ENCODE results near the gene RPL37.
A peak's percentile ranks its signal among the peaks of the same experiment; 100 is the strongest.
"Not testable (repeated sequence)": the region's sequence is repeated elsewhere in the genome, so short reads cannot be mapped to it uniquely, and the experiment has no call there.

The RPL37 gene

DNA sequence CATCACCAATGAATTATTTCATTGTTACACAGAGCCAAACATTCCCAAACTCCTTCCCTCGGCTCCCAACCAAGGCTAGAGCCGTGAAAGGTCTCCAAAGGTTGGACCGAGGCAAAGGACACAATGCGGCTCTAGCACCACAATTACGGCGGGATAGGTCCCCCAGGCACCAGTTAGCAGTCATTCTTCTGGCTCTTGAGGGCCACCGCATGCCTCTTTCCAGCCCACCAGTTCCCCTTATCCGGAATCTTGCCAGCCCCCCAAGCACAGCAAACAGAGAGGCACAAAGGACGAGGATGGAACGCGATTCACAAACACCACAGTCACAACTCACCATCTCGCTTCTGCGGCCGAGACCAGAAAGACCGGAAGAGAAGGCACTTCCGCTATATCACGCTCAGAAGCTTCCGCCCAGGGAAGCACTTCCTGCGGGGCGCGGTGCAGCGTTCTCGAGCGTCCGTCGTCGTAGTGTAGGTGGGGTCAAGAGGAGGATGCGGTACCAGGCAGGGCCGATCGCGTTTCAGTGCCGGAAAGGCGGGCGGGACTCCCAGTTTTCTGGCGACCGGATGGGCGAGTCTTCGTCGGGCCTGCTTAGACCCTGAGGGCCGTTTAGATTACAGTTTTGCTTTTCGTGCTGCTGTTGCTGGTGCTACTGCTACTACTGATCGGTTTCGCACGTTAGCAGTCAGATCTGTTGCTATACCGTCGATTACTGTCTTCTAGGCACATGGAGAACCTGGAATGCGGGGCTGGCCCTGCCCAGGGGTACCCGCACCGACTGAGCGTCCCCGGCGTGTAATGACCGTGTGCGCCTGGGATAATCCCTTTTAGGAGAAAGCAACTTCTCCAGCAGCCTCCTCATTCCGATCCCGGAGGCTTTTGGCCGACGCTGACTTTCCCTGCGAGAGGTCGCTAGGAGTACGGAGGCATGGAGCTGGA, at the start of gene RPL37:
Gene RPL37, minus strand, starts transcription at position 374 of the 939 bp plus-strand sequence. Its CDS starts 37 bp downstream, at position 337.
- Mint-ChIP-seq H3K4me3 (peak within 1 kb of the TSS; percentile 94), H3K4me1 (peaks cover 35% of the 10 kb centered on the region), H3K36me3 (ENCODE audit: insufficient read depth) (peaks cover 55% of the 10 kb centered on the region), H3K27ac (ENCODE audit: low read depth) (peak within 1 kb of the TSS; percentile 90), H3K9me3 (no peaks in the 10 kb centered on the region), H3K27me3 (no peaks in the 10 kb centered on the region)
- DNase-seq (ENCODE audit: low spot score in 2 of 2): peak; percentile 74 to 84
- ATAC-seq (replicated peaks; ENCODE audit: extremely low read depth, poor library complexity, severe bottlenecking): peak; percentile 91

DNA sequence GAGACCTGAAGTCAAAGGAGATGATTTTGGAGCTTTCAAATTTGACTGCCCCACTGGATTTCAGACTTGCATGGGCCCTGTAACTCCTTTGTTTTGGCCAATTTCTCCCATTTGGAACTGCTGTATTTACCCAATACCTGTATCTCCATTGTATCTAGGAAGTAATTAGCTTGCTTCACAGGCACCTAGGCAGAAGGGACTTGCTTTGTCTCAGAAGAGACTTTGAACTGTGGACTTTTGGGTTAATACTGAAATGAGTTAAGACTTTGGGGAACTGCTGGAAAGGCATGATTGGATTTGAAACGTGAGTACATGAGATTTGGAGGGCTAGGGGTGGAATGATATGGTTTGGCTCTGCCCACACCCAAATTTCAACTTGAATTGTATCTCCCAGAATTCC, 48.0 kb upstream of the RPL37 start:
- H3K9me3 Mint-ChIP-seq; H3K36me3 Mint-ChIP-seq (ENCODE audit: insufficient read depth); H3K27ac Mint-ChIP-seq (ENCODE audit: low read depth); ATAC-seq (replicated peaks; ENCODE audit: extremely low read depth, poor library complexity, severe bottlenecking); H3K4me1 Mint-ChIP-seq; DNase-seq (ENCODE audit: low spot score in 2 of 2); H3K4me3 Mint-ChIP-seq: not testable (repeated sequence)
- H3K27me3 Mint-ChIP-seq: peaks cover 18% of the 10 kb centered on the region

DNA sequence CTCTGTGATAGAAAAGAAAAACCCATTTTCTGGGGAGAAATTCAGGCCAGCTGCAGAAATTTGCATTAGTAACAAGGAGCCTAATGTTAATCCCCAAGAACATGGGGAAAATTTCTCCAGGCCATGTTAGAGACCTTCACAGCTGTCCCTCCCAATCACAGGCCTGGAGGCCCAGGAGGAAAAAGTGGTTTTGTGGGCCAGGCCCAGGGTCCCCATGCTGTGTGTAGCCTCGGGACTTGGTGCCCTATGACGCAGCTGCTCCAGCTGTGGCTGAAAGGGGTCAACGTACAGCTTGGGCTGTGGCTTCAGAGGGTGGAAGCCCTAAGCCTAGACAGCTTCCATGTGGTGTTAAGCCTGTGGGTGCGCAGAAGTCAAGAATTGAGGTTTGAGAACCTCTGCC, 47.3 kb upstream of the RPL37 start:
- Mint-ChIP-seq H3K9me3 (no peaks in the 10 kb centered on the region), H3K36me3 (ENCODE audit: insufficient read depth) (no peaks in the 10 kb centered on the region), H3K4me1 (no peaks in the 10 kb centered on the region), H3K27ac (ENCODE audit: low read depth) (no peak overlapping the region), H3K27me3 (peaks cover 10% of the 10 kb centered on the region), H3K4me3 (no peak overlapping the region)
- DNase-seq (ENCODE audit: low spot score in 2 of 2) (no peak), ATAC-seq (replicated peaks; ENCODE audit: extremely low read depth, poor library complexity, severe bottlenecking) (no peak)

DNA sequence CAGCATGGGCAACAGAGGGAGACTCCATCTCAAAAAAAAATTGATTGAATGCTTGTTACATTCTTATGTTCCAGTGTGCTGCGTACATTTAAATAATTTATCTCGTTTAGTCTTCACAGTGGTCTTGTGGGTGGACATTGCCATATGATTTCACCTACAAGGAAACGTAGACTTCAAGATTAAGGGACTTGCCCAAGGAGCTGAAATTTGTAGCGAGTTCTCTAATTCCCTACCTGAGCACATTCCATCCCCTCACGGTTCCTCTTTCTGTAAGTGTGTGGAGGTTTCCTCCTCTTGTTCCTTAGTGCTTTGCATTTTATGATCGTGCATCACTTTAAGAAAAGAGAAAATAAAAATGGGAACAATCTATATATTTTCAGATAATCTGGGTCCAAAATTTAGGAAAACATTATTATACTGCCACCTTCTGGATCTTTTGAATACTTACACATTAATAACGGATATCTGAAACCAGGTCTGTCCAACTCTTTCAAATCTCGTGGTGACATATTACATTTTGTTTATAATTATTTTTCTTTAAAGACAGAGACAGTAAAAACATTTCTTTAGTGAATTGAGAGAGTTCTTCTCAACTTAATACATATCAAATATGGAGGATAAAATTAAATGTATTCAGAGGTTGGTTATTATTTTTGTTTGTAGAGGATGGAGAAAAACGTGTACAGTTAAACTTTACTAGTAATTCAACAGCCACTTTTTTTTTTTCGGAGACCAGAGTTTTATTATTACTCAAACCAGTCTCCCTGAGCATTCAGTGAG, 44.3 kb upstream of the RPL37 start:
- DNase-seq (ENCODE audit: low spot score in 2 of 2): no peak
- no peaks in the 10 kb centered on the region for H3K9me3 Mint-ChIP-seq
- H3K4me3 Mint-ChIP-seq: no peak overlapping the region
- peaks cover 7% of the 10 kb centered on the region for H3K27me3 Mint-ChIP-seq
- peak overlapping the region; percentile 50 for H3K27ac Mint-ChIP-seq (ENCODE audit: low read depth)
- H3K4me1 Mint-ChIP-seq: no peaks in the 10 kb centered on the region
- no peak for ATAC-seq (replicated peaks; ENCODE audit: extremely low read depth, poor library complexity, severe bottlenecking)
- H3K36me3 Mint-ChIP-seq (ENCODE audit: insufficient read depth): no peaks in the 10 kb centered on the region

DNA sequence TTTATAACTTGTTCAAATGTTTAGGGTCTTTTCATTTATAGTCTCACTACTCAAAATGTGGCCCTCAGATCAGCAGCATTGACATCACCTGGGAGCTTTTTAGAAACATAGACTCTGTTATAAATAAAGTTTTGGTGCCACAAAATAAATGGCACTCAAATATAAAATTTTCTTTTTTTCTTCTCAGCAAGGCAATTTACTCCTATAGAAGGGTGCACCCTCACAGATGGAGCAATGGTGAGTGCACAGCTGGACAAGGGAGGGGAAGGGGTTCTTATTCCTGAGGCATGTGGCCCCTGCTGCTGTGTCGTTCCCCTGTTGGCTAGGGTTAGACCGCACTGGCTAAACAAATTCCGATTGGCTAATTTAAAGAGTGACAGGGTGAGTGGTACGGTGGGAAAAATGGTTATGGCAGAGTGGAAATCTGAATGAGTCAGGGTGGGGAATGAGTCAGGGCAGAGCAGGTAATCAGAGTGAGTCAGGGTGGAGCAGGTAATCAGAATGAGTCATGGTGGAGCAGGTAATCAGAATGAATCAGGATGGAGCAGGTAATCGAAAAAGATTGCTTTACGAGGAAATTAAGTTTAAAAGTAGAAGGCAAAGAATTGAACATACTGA, 42.5 kb upstream of the RPL37 start:
- DNase-seq (ENCODE audit: low spot score in 2 of 2) (no peak), ATAC-seq (replicated peaks; ENCODE audit: extremely low read depth, poor library complexity, severe bottlenecking) (no peak)
- Mint-ChIP-seq H3K27me3 (peaks cover 7% of the 10 kb centered on the region), H3K27ac (ENCODE audit: low read depth) (no peak overlapping the region), H3K4me3 (no peak overlapping the region), H3K36me3 (ENCODE audit: insufficient read depth) (no peaks in the 10 kb centered on the region), H3K4me1 (no peaks in the 10 kb centered on the region), H3K9me3 (no peaks in the 10 kb centered on the region)

DNA sequence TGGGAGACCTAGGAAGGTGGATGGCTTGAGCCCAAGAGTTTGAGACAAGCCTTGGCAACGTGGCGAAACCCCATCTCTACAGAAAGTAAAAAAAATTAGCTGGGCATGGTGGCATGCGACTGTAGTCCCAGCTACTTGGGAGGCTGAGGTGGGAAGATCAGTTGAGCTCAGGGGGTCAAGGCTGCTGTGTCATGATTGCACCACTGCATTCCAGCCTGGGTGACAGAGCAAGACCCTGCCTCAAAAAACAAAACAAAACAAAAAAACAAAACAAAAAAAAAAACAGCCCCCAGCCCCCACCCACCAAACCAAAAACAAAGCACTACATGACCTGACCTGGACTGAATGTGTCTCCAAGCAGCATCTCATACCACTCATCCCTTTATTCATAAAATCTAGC, 40.9 kb upstream of the RPL37 start:
- Mint-ChIP-seq H3K27me3 (peaks cover 18% of the 10 kb centered on the region), H3K9me3 (no peaks in the 10 kb centered on the region), H3K4me1 (no peaks in the 10 kb centered on the region), H3K36me3 (ENCODE audit: insufficient read depth) (no peaks in the 10 kb centered on the region), H3K4me3 (no peak overlapping the region), H3K27ac (ENCODE audit: low read depth) (no peak overlapping the region)
- no peak for DNase-seq (ENCODE audit: low spot score in 2 of 2)
- no peak for ATAC-seq (replicated peaks; ENCODE audit: extremely low read depth, poor library complexity, severe bottlenecking)

DNA sequence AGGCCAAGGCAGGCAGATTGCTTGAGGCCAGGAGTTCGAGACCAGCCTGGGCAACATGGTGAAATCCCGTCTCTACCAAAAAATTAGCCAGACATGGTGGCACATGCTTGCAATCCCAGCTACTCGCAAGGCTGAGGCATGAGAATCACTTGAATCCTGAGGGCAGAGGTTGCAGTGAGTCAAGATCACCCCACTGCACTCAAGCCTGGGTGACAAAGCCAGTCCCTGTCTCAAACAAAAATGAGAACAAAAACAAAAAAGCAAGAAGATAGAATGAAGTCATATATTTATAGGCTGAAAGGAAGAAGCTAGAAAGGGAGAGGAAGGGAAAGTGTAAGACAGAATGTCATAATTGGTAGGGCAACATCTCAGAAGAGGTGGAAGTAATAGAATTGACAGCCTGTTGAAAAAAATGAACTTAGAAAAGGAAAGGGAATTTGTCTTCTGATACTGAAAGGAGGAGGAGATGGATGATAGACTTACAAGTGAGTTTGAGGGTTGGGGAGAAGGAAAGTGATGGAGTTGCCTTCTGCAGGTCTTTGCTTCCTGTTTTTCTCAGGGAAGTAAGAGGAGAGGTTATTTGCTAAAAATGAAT, 38.4 kb upstream of the RPL37 start:
- Mint-ChIP-seq H3K4me3 (no peak overlapping the region), H3K36me3 (ENCODE audit: insufficient read depth) (no peaks in the 10 kb centered on the region), H3K4me1 (no peaks in the 10 kb centered on the region), H3K9me3 (no peaks in the 10 kb centered on the region), H3K27me3 (peaks cover 18% of the 10 kb centered on the region), H3K27ac (ENCODE audit: low read depth) (no peak overlapping the region)
- ATAC-seq (replicated peaks; ENCODE audit: extremely low read depth, poor library complexity, severe bottlenecking) (no peak), DNase-seq (ENCODE audit: low spot score in 2 of 2) (no peak)

DNA sequence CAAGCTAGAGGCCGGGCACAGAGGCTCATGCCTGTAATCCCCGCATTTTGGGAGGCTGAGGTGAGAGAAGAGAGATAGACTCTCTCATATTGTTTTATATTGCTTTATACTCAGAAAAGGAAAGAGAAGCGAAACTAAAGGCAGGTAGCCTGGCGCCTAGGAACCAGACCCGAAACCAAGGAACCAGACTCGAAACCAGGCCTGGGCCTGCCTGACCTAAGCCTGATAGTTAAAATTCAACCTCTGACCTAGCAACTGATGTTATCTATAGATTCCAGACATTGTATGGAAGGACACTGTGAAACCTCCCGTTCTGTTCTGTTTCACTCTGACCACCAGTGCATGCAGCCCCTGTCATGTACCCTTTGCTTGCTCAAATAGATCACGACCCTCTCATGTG, 37.2 kb upstream of the RPL37 start:
- not testable (repeated sequence) for H3K27ac Mint-ChIP-seq (ENCODE audit: low read depth); ATAC-seq (replicated peaks; ENCODE audit: extremely low read depth, poor library complexity, severe bottlenecking); H3K36me3 Mint-ChIP-seq (ENCODE audit: insufficient read depth); H3K4me1 Mint-ChIP-seq; H3K4me3 Mint-ChIP-seq; DNase-seq (ENCODE audit: low spot score in 2 of 2); H3K9me3 Mint-ChIP-seq
- peaks cover 18% of the 10 kb centered on the region for H3K27me3 Mint-ChIP-seq

DNA sequence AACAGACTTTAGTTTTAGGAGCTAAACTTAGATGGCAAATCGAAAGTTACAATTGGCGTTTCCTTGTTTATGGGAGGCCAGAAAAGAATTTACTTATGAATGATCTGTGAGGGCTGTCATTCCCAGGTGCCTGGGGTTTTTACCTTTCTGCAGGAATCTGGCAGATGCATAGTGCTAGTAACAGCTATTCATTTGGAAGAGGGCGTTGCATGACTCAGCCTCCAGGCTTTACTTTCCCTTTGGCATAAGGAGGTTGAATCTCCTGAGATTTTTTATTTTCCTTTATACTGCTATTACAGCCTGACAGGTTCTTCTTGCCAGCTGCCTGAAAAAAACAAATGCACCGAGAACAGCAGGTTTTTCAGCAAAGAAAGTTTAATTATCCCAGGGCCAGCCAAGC, 36.2 kb upstream of the RPL37 start:
- Mint-ChIP-seq H3K9me3 (no peaks in the 10 kb centered on the region), H3K4me1 (no peaks in the 10 kb centered on the region), H3K27me3 (peaks cover 10% of the 10 kb centered on the region), H3K4me3 (no peak overlapping the region), H3K36me3 (ENCODE audit: insufficient read depth) (no peaks in the 10 kb centered on the region), H3K27ac (ENCODE audit: low read depth) (no peak overlapping the region)
- ATAC-seq (replicated peaks; ENCODE audit: extremely low read depth, poor library complexity, severe bottlenecking): no peak
- DNase-seq (ENCODE audit: low spot score in 2 of 2): no peak

DNA sequence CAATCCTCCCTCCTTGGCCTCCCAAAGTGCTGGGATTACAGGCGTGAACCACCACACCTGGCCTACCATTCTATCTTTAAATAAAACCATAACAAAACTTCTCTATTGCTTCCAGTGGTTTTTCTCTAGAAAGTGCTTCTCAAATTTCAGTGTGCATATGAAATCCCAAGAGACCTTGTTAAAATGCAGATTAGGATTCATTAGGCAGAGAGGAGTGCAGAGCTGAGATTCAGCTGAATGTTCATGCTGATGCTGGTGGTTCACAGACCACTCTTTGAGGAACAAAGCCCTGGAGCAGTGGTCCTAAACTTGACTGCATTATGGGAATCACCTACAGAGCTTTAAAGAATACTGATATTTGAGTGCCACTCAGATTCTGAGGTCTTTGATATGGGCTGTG, 34.4 kb upstream of the RPL37 start:
- Mint-ChIP-seq H3K4me3 (no peak overlapping the region), H3K27me3 (peaks cover 10% of the 10 kb centered on the region), H3K4me1 (no peaks in the 10 kb centered on the region), H3K9me3 (peaks cover 6% of the 10 kb centered on the region), H3K27ac (ENCODE audit: low read depth) (no peak overlapping the region), H3K36me3 (ENCODE audit: insufficient read depth) (no peaks in the 10 kb centered on the region)
- ATAC-seq (replicated peaks; ENCODE audit: extremely low read depth, poor library complexity, severe bottlenecking) (no peak), DNase-seq (ENCODE audit: low spot score in 2 of 2) (no peak)

DNA sequence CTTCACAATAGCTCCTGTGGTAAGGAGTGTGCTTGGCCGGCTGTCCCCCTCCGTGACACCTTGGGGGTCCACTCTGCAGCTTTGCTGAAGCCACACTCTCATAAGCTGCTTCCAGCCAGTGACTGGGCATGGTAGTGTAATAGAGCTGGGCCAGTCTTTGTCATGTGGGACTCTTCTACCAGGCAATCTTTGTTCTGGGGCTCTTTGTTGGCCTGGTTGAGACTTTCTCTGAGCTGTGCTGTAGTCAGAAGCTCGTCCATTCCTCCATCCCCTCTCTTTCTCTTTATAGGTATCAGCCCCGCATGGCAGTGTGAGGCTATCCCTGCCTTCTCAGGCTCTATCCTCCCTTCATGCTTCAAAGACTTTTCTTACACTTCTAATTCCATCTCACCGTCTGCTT, 31.8 kb upstream of the RPL37 start:
- peaks cover 6% of the 10 kb centered on the region for H3K9me3 Mint-ChIP-seq
- no peak overlapping the region for H3K27ac Mint-ChIP-seq (ENCODE audit: low read depth)
- H3K4me3 Mint-ChIP-seq: no peak overlapping the region
- no peak for ATAC-seq (replicated peaks; ENCODE audit: extremely low read depth, poor library complexity, severe bottlenecking)
- no peaks in the 10 kb centered on the region for H3K36me3 Mint-ChIP-seq (ENCODE audit: insufficient read depth)
- H3K4me1 Mint-ChIP-seq: no peaks in the 10 kb centered on the region
- peaks cover 4% of the 10 kb centered on the region for H3K27me3 Mint-ChIP-seq
- no peak for DNase-seq (ENCODE audit: low spot score in 2 of 2)

DNA sequence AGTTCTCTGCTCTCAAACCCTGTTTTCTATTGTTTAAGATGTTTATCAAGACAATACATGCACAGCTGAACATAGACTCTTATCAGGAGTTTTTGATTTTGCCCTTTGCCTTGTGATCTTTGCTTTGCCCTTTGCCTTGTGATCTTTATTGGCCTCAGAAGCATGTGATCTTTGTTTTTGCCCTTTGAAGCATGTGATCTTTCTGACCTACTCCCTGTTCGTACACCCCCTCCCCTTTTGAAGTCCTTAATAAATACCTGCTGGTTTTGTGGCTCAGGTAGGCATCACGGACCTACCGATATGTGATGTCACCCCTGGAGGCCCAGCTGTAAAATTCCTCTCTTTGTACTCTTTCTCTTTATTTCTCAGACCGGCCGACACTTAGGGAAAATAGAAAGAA, 30.0 kb upstream of the RPL37 start:
- H3K9me3 Mint-ChIP-seq; DNase-seq (ENCODE audit: low spot score in 2 of 2); H3K4me3 Mint-ChIP-seq; H3K4me1 Mint-ChIP-seq; H3K36me3 Mint-ChIP-seq (ENCODE audit: insufficient read depth); ATAC-seq (replicated peaks; ENCODE audit: extremely low read depth, poor library complexity, severe bottlenecking); H3K27me3 Mint-ChIP-seq; H3K27ac Mint-ChIP-seq (ENCODE audit: low read depth): not testable (repeated sequence)
